SK-N-SH (cell line): ENCODE results near the gene PLAC8.

Experiments used
- CTCF ChIP-seq: fragments of 200-600 bp; sonication (generic); IDR thresholded peaks from 2 replicates; pipeline ENCODE4 v1.6.1; 2017; ENCODE audit warnings: antibody characterized with exemption, mild to moderate bottlenecking, moderate library complexity
- ELF1 ChIP-seq: IDR thresholded peaks from 2 replicates; pipeline ENCODE4 v1.4.0; 2012
- EP300 ChIP-seq, 2 experiments: IDR thresholded peaks; 2 replicates each; pipeline versions ENCODE4 v1.4.0 to v1.6.1; 2012; ENCODE audit warnings: borderline replicate concordance in 1 of 2, low read depth in 1 of 2, low read length in 1 of 2
- MAX ChIP-seq: IDR thresholded peaks from 2 replicates; pipeline ENCODE4 v1.4.0; 2012; ENCODE audit warnings: low read depth
- RAD21 ChIP-seq: IDR thresholded peaks from 2 replicates; pipeline ENCODE4 v1.6.1; 2012; ENCODE audit warnings: mild to moderate bottlenecking, low read length
- REST ChIP-seq: IDR thresholded peaks from 2 replicates; pipeline ENCODE4 v1.6.1; 2012; ENCODE audit warnings: mild to moderate bottlenecking, low read depth, low read length, moderate library complexity
- TCF12 ChIP-seq: IDR thresholded peaks from 2 replicates; pipeline ENCODE4 v1.4.0; 2012
- TEAD4 ChIP-seq: IDR thresholded peaks from 2 replicates; pipeline ENCODE4 v1.4.0; 2012; ENCODE audit warnings: mild to moderate bottlenecking, borderline replicate concordance; ENCODE audit not compliant: insufficient read depth
- ZBTB33 ChIP-seq: IDR thresholded peaks from 2 replicates; pipeline ENCODE4 v1.4.0; 2012; ENCODE audit warnings: low read depth, borderline replicate concordance

DNA sequence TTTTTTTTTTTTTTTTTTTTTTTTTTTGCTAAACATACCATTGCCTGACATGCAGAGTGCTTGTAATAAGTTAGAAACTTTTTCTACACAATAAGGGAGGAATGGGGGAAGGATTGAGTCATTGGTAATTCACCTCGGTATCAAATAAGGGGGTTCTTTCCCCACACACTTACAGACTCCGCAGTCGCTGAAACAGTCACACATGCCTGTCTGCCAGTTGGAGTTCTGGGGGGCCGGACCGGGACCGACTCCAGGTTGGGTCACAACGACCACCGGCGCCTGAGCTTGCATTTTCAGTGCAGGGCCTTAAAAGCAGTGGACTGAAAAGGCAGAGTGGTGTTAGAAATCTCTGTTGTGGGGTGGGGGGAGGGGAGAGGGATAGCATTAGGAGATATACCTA, 6.9 kb downstream of the PLAC8 start:
- TF ChIP-seq RAD21: no peak
- no peak for TF ChIP-seq CTCF
- no peak for TF ChIP-seq ZBTB33
- TF ChIP-seq EP300 (IDR thresholded peaks at IDR 0.05; ENCODE audit: borderline replicate concordance in 1 of 2, low read depth in 1 of 2, low read length in 1 of 2): no peak
- no peak for TF ChIP-seq REST
- no peak for TF ChIP-seq ELF1
- no peak for TF ChIP-seq MAX
- TF ChIP-seq TEAD4: no peak
- TF ChIP-seq TCF12: no peak
